Lower leg skin (tissue), 4 donors: ENCODE data around the gene KAT2B. TPM values are rescaled to one million over a fixed set of nuclear protein-coding genes. Genes with fewer than 3 reads are reported as not detected.

Source experiments
- DNase-seq, 2 donors: peaks; one replicate each; pipeline ENCODE4 v3.0.0-alpha.2; 2019; ENCODE audit warnings: low spot score in 2 of 2
- H3K4me3 ChIP-seq: fragments of 200-600 bp; sonication (generic); 2 replicates; pipeline ENCODE4 v1.5.1; 2017; ENCODE audit warnings: mild to moderate bottlenecking, low read depth; ENCODE audit not compliant: poor library complexity, severe bottlenecking
- CTCF ChIP-seq, 3 donors: fragments of 450-650 bp; IDR thresholded peaks; one replicate each; pipeline ENCODE4 v1.5.1; 2016; ENCODE audit warnings: antibody characterized with exemption in 3 of 3, mild to moderate bottlenecking in 3 of 3, moderate library complexity in 2 of 3
- POLR2A ChIP-seq, 2 donors: fragments of 450-650 bp; IDR thresholded peaks; one replicate each; pipeline ENCODE4 v1.6.1; 2016 to 2017; ENCODE audit warnings: antibody characterized with exemption in 2 of 2, mild to moderate bottlenecking in 1 of 2, moderate library complexity in 1 of 2
- WGBS, 2 donors: methylation state at CpG; one replicate each; pipeline ENCODE4 v1.1.5; 2018; 5-methylcytosine and 5-hydroxymethylcytosine counted together
- intact Hi-C: fragments of 100-400 bp; cut with DNase I; formaldehyde crosslinking; loops from one replicate; pipeline ENCODE4 v1.15.0; 2023; ENCODE audit warnings: low total_unique reads
- total RNA-seq, 4 donors: library from RNA; depleted of rRNA; stranded (reverse); fragments of >200 nt; gene quantifications; one replicate each; pipeline ENCODE4 v1.1.0, GENCODE V29; 2016

Gene KAT2B
- total RNA-seq, 4 donors from 2014 or later = 29.2 to 38.8 (median 31.0) TPM

DNA sequence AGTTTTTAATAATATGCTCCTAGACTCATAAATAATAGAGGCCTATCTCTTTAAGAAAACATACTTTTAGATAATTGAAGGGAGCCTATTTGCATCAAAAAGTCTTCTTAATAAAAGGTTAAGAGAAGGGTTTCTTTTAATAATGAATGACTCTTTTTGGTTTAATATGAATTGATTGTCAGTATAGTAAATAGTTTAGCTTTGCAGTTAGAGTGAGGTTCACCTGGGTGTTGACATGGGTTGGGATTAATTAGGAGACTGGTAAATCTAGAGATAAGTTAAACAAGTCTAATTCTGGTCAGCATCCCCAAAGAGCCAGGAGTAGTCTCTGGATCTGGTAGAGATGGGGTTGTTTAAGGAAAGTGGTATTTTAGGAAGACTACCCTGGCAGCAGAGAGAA is 43.0 kb downstream of the KAT2B start:
- DNase-seq = no peak
- no peak overlapping the region for H3K4me3 ChIP-seq
- intact Hi-C loops = no loop called here
- TF ChIP-seq POLR2A (IDR thresholded peaks at IDR 0.05) (no peak), CTCF (IDR thresholded peaks at IDR 0.05) (no peak)

DNA sequence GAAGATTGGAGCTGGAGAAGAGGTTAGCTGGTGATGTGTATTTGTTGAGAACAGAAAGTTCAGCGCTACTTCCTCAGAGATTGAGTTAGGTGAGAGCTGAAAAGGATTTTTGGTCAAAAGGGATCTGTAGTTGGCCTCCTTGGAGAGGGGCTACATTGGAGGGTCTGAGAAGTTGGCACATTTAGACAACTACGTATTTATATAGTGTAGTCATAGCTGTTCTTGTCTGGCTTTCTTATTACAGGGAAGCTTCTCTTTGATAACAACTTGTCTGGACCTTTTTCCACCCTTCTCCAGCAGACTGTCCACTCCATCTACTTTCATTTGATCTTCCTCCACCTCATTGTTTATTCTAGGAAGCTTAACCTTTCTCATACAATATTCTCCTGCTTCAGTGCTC is 43.7 kb downstream of the KAT2B start:
- H3K4me3 ChIP-seq = no peak overlapping the region
- DNase-seq = no peak
- WGBS, 2 donors = 96 to 99% methylated on average over 2 of the region's 2 CpGs
- TF ChIP-seq CTCF (IDR thresholded peaks at IDR 0.05) = no peak
- no peak for TF ChIP-seq POLR2A (IDR thresholded peaks at IDR 0.05)
- intact Hi-C loops = no loop called here

GRCh38 chr3:20091331-20092047 is 51.2 kb downstream of the KAT2B start:
- TF ChIP-seq CTCF (IDR thresholded peaks at IDR 0.05) (no peak), POLR2A (IDR thresholded peaks at IDR 0.05) (no peak)
- no peak overlapping the region for H3K4me3 ChIP-seq
- DNase-seq = no peak
- intact Hi-C loops = no loop called here
- 86 to 94% methylated on average over 2 of the region's 2 CpGs for WGBS, 2 donors

DNA sequence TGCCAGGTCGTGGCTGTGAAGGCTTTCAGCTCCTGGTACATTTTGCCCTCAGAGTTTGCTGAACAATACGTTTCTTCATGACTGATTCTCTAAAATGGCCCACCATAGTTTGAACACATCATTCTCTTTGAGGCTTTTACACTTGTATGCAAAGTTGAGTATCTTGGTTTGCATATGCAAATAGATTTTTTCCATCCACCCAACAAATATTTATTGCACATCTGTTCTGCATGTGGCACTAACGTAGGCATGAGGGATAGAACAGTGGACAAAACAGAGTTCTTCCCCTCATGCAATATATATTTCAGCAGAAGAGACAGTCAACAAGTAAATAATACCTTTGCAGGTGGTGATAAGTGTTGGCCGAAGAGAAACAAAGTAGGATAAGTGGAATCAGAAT is 55.2 kb downstream of the KAT2B start:
- intact Hi-C loops = no loop called here
- WGBS, 2 donors = 91 to 93% methylated on average over 4 of the region's 4 CpGs
- DNase-seq = no peak
- TF ChIP-seq POLR2A (IDR thresholded peaks at IDR 0.05) (no peak), CTCF (IDR thresholded peaks at IDR 0.05) (no peak)
- H3K4me3 ChIP-seq = no peak overlapping the region

DNA sequence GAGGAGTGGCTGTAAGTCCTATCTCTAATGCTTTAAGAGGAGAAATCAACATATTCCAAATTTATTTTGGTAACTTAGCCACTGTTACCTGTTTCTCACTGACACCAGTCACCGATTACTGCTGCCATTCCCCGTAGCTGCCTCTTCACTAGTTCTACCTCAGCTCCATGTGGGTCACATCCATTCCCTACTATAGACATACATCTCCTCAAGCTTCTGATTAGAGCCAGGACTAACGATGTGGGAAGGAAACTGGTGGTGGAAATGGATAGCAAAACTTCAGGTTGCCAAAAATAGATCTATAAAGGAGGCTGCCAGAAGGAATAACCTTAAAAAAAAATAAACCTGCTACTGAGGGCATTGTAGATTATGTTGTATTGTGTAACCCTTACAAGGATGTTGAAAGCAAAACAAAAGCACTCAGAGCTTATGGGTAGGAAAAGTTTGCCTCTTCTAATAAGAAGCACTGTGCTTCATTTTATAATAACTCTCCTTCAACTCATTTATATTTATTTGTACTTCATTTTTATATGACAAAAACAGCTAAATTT is 56.0 kb downstream of the KAT2B start:
- no peak for DNase-seq
- intact Hi-C loops = no loop called here
- 73 to 76% methylated on average over 3 of the region's 3 CpGs for WGBS, 2 donors
- H3K4me3 ChIP-seq = no peak overlapping the region
- TF ChIP-seq POLR2A (IDR thresholded peaks at IDR 0.05) (no peak), CTCF (IDR thresholded peaks at IDR 0.05) (no peak)

DNA sequence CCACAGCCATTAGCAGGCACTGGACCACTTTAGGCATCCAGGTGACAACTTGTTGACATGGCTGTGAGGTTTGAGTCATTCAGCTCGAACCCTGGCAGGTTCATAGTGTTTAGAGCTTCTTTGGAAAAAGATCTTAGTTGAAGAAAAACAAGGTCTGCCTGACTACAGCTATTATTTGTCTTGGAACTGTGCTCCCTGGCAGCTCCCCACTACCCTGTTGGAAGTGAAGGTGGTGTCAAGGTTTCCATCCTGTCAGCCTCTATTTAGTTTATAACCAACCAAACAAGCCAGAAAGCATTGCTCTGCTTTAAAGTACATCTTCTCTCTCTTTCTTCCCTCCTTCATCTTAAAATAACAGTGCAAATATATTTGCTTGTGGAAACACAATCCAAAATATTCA is 56.8 kb downstream of the KAT2B start:
- intact Hi-C loops = no loop called here
- DNase-seq = no peak
- 61 to 63% methylated on average over 1 of the region's 1 CpG for WGBS, 2 donors
- no peak for TF ChIP-seq CTCF (IDR thresholded peaks at IDR 0.05)
- no peak for TF ChIP-seq POLR2A (IDR thresholded peaks at IDR 0.05)
- H3K4me3 ChIP-seq = no peak overlapping the region
